Fibroblast of the conjunctiva (primary cell): Measurements from ENCODE around the gene ICE1.
"Not testable (repeated sequence)": the region's sequence is repeated elsewhere in the genome, so short reads cannot be mapped to it uniquely, and the experiment has no call there.

Experiments used
- DNase-seq: peaks from one replicate; pipeline ENCODE4 v3.0.0-alpha.2; 2010; ENCODE audit warnings: low read depth

Gene ICE1

DNA sequence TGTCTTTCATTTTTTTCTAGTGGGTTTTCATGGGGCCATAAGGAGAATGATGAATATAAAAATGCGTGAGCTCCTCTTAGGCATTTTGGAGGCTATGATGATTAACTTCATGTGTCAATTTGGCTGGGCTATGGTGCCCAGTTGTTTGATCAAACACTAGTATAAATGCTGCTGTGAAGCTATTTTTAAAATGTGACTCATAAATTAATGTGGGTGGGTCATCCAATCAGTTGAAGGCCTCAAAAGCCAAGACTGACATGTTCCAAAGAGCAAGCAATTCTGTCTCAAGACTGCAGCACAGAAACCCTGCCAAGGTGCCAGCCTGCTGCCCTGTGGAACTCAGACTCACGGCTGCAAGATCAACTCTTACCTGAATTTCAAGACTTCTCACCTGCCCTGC is 24.4 kb upstream of the ICE1 start:
- no peak for DNase-seq

DNA sequence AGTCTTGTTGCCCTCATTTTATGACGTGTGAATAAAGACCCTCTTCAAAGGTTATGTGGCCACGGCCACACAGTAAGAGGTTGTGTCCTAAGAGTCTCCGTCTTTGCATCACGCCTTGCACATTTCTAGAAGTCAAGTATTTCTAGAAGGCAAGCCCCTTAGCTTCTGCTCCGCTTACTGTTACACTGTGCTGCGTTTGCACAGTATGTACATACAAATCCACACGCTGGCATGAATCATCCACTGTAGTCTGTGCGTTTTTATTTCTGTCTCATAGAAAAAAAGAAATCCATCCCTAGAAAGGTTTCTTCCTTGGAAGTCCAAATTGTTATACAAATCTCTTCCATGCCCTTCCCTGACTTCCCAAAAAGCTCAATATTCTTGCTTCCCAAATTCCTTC is 21.4 kb upstream of the ICE1 start:
- DNase-seq = no peak

DNA sequence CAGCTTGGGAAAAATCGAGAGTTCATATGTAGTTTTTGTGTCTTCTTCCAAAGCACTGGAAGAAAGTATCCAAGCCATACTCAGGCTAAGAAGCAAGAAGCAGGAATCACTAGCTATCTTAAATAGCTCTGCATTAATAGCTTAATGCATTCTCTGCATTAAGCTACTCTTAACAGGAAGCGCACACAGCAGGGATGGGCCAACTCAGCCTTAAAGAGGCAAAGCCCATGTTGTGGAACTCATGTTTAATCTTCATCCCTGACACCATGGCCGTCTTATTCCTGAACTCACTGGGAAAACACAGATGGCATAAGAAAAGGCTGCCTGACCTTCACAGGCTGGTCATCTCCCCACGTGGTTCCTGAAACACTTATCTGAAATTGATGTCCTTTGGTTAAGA is 18.7 kb upstream of the ICE1 start:
- no peak for DNase-seq

DNA sequence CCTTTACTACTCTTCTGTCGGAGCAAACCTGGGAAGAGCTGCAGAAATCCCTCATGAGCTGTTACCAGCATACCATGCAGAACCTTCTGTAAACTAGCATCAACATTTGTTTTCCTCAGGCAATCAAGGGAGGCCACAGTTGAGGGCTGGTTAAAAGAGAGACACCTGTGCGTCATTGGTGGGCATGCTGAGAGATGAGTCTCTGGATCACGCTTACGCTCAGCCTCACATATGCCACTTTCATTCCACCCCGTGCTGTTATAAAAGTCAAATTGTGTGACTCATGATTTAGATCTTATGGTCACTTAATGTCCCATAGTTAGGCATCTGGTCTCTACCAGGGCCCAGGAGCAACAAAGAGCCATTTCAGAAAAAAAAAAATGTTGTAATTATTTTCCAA is 18.1 kb upstream of the ICE1 start:
- no peak for DNase-seq

DNA sequence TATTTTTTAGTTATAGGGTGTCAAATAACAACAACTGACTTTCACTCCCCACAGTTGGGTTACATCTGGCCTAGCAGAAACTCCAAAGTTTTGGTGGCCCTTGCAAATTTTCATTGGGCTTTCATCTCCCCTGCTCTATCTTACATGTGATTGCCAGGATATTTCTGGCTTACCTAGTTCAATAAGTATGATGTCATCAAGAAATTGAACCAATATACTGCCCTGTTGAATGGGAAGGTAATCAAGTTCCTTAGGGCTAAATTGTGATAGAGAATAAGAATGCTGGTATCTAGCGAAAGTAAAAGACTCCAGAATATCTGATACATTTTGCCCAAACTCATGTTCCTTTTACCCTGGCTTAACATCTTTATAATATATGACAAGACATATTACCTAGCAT is 17.0 kb upstream of the ICE1 start:
- DNase-seq = no peak

DNA sequence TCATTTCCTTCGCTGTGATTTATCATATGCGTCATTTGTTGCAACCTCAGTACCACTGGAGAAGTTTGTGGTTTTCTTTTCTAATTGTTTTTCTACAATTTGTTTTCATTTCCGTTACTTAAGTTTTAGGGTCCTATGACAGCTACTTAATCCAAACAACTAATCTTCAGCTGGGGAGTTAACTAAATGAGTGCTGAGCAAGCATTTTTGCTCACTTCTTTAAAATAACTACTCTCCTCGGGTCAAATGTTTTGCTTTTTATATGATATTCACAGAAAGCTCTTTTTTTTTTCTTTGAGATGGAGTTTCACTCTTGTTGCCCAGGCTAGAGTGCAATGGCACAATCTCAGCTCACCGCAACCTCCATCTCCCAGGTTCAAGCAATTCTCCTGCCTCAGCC is 14.6 kb upstream of the ICE1 start:
- no peak for DNase-seq

DNA sequence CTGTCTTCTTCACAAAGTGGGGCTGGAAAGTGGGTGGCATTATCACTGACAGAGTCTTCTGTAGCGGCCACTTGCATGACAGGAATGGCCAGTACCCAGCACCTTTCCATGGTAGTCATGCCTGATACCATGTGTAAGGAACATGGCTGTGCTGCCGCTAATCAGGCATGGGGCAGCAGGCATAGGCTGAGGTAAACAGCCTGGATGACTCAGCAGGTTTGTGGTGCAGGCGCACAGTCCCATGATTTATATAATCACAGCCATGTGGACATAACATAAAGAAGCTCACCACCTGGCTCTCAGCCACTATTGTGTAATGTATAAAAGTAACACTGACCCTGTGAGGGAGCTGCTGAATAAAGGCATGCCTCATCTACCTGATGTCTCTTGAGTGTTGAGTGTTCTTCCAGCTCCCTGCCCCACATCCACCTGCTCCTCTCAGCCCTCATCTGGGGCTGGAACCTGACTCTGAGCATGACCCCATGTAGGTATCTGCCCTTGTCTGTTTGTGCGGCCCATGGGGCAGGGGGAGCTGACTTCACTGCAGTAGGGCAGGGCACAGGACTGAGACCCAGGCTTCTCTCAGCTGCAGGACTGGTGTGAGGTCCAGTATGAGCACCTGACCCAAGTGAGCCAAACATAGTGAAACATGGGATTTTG is 13.2 kb upstream of the ICE1 start:
- DNase-seq = no peak

DNA sequence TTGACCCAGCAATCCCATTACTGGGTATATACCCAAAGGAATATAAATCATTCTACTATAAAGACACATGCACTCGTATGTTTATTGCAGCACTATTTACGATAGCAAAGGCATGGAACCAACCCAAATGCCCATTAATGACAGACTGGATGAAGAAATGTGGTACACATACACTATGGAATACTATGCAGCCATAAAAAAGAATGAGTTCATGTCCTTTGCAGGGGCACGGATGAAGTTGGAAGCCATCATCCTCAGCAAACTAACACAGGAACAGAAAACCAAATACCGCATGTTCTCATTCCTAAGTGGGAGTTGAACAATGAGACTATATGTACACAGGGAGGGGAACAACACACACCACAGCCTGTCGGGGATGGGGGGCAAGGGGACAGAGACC is 8.6 kb upstream of the ICE1 start:
- DNase-seq = not testable (repeated sequence)

DNA sequence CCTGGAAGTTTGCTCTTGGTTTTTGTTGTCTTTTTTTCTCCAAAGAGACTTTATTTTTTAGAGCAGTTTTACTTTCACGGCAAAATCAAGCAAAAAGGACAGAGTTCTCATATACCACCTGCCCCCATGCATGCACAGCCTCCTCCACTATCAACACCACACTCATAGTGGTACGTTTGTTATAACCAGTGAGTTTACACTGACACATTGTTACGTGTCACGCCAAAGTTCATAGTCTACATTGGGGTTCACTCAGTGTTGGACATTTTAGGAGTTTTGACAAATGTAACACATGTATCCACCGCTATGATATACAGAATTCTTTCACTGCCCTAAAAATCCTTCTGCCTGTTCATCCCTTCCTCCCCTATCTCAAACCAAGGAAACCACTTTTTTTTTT is 7.5 kb upstream of the ICE1 start:
- no peak for DNase-seq

DNA sequence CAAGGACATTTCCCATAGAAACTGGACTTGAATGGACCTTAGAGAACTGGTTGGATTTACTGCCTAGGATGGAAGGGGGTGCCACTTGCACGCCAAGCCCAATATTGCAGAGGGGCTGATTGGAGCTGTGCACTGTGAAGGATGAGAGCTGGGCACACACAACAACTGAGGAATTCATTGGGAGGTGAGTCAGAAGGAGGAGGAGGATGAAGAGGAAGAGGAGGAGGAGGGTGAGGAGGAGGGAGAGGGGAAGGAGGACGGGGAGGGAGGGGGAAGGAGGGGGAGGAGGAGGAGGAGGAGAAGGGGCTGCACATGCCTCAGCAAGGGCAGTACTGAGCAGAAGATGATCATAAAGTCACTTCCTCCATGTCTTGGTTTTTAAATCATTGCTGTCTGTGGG is 5.7 kb upstream of the ICE1 start:
- no peak for DNase-seq

DNA sequence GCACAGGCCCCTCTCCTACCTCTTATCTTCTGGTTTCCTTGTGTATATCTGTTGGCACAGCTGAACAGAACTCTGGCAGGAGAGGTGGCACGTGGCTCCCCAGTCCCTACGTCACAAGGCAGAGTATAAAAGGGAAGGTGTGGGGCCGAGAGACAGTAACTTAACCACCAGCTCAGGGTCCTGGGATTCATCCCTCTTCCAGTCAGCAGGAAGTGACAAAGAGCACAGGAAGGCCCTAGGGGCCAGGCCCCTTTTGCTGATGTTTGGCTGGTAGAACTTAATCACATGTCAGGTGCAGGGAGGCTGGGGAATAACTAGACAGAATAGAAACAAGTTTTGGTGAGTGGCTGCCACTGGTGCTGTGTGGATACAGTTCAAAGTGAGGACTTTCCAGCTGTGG is 4.5 kb upstream of the ICE1 start:
- no peak for DNase-seq

DNA sequence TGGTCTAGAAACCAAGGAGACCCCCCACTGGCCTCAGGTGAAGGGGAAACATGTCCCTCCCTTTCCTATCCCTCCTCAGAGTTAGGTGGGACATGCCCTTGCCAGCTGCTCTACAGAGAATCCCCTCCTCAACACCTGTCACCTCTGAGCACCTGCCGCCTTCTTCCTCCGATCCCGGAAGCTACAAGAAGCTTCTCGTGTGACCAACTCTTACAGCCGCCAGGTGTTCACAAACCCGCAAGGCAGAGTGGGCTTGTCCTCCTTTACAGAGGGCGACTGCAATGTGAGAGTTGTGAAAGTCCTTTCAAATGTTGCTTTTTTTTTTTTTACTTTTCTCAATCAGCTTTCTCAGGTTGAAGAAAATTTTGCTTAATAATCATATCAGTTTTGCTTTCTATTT is 3.7 kb upstream of the ICE1 start:
- no peak for DNase-seq

DNA sequence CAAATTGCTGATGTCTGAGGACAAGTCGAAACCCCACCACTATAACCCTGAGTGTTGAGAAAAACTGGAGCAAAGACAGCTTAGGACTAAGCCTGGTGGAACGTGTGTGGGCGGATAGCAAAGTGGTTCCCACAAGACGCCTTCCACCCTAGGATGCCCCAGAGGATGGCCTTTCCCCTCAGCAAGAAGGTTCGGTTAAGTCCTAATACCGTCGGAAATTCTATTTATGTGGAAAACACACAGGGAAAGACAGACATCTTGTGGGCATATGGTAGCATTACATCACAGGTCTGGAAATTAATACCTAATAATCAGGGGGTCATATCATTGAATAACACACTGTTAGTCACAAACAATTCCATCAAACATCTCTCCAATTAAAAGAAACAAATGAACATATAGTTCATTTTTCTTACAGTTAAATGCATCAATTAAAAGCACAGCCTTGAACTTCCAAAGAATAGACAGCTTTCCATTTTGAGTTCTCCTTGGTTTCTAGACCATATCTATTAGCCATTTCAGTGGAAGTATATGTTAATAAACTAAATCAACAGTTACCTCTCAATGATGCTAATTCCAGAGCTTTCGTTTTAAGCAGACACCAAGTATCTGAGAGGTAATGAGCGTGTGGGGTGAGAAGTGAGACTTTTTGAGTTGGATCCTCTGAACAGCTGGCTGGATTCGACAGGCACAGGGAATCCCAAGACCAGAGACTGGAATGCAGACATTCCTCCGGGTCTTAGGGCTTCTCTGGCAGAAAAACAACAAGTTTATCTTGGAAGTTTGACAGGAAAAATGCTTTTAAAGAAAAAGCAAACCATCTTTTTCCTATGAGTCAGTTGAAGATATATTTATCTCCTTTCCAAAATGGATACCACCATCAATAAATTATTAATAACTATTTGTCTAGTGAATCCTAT is 2.9 kb upstream of the ICE1 start:
- peak; percentile 51 for DNase-seq

DNA sequence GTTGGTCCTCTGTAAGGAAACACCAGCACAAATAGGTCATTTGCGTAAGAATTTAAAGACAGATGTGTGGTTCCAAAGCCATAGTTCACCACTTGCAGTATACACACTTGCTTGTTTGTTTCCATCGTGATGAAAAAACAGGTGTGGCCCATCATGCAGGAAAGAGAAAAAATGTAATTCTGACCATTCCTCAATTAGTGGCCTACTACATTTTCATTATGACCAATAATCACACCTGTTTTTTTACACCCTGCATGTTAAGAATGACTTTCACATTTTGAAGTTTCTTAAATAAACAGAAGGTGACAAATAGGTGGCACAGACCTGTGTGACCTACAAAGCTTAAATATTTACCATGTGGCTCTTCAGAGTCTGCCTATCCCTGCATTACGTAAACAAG is 2.2 kb upstream of the ICE1 start:
- DNase-seq = no peak

DNA sequence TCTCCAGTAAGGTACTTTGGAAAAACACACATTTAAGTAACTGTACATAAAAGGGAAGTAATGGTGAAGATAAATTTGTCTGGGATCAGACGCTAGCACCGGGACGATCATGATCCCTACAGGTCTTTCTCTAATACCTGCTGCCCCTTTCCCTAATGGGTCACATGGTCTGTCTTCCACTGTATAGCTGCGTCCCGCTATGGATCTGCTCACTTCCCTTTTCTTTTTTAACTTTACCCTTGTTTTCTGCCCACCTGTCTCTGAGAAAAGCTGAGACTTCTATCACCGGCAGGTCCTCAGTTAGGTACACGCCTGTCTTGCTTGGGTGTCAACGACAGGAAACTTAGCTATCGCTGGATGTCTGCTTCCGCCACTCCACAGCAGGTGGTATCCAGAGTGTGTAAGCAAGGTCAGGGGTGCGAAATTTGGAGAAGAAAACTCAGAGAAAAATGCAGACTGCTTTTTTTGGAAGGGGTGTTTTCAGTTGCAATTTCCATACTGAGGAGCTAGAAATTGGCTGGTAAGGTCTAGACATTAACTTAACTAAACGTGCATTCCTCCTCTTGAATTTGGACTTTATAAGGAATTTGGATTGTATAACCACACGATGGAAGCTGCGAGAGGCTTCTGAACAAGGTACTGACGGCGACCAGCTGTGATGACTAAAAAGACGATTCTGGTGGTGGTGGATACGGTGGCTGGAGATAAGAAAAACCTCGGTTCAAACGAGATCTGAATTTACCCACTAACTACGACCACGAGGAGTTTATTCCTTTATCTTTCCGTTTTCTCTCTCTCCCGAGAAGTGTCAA is 1.1 kb upstream of the ICE1 start:
- no peak for DNase-seq

DNA sequence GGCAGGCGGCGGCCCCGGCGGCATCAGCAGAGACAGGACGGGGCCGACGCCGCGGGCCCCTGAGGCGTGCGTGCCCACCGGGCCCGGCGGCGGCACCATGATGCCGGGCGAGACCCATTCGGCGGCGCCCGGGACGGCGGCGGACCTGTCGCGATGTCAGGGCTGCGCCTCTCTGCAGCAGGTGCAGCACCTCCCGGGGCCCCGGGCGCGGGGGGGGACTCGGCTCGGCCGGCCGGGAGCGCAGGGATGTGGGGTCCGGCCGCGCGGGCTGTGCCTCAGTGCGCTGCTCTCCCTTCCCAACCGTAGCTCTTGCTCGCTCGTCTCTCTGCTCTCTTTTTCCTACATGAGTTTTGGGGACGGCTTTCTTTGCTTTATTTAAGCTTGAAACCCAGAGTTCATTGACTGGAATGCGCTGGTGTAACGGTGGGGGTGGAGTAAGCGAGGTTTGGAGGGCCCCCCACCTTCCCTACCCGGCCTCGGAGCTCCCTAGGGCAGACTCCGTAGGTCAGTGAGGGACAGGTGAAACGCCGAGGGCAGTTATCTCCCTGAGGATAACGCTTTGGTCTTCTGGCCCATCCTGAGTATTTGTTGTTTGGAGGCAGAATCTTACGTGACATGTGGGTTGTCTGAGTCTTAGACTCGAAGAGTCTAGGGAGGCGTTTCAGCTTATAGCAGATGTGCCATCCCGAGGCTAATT is 490 bp downstream of the ICE1 start:
- no peak for DNase-seq

DNA sequence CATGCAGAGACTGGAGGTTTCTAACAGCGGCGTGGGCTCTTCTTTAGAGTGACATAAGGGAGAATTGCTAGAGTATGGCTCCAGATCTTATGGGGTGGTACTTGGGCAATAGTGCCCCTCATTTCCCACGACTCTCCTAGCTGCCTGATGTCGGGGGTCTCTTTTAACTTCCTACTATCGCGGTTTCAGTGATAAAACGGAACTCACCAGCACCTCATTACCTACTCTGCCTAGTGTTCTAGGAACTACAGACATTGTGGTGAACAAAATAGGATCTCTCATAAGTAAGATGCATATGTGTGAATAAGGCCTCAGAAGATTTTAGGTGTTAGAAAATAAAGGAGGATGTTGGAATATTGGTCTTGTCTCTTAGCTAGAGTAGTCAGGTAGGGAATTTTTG is 1.1 kb downstream of the ICE1 start:
- DNase-seq = no peak

DNA sequence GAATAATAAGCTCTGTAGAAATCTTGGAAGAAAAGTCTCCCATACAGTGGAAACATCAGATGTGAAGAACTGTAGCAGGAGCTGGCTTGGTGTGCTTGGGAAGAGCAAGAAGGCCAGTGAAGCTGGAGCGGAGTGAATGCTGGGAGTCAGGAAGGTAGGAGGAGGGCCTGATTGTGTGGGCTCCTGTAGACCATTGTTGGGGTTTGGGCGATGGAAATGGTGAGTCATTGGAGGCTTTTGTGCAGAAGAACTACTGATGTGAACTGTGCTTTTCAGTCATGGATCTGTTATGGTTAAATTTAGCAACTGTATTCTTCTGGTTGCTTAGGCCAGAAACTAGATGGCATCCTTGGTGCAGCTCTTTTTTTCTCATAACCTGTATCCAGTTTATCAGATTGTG is 2.3 kb downstream of the ICE1 start:
- no peak for DNase-seq

DNA sequence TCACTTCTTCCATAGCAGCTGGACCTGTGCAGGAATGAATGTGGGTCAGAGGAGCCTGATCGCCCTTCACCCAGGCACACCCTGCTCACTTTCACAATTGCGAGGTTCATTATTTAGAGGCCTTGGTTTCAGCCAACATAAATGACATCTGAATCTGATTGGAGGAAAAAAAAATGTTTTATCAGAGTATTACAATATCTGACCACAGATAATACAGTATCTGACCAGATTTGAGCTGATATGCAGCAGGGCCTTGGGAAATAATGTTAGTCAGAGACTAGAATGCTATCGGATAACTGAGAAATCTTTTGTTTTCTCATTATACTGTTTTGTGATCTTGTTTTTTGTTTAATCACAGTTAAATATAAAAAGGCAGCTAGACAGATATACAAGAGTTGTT is 7.7 kb downstream of the ICE1 start:
- DNase-seq = no peak

DNA sequence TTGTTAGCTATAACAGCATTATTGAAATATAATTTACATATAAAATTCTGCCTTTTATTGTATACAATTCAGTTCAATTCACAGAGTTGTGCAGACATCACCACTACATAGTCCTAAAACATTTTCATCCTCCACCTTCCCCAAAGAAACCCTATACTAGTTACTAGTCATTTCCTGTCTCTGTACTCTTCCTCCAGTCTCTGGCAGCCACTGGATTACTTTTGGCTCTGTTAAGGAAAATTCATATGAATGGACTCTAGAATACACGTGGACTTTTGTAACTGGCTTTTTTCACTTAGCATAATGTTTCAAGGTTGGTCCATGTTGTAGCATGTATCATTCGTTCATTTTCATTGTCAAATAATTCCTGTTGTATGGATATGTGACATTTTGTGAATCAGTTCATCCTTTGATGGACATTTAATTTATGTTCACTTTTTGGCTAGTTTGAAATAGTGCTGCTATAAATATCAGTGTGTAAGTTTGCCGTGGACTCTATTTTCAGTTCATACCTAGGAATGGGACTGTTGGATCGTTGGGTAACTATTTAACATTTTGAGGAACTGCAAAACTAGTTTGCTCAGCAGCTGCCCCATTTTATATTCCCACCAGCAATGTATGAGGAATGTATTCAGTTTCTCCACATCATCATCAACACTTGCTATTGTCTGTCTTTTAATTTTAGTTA is 9.7 kb downstream of the ICE1 start:
- DNase-seq = peak; percentile 26

DNA sequence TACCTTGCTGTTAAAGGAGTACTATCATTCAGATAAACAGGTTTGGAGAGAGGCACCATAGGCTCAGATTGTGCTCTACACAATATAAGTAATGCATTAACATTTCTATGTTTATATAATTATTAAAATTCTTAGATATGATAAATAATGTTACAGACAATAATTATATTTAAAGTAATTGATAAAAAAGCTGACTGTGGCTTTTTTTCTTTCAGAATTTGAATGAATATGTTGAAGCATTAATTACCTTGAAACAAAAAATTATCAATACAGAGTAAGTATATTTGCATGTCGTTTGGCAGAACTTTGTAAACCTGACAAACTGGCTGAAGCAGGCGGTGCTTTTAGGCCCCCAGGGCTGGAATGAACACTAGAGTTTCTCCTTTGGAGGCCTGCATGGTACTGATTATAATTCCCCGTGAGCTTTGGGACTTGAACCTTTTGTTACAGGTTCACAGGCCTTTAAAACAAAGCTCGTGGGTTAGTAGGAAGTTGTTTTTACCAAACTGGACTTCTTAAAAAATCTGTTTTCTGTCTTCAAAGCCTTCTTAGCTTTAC is 13.8 kb downstream of the ICE1 start:
- DNase-seq = no peak
